Mucosa of stomach (tissue), 1 donor: ENCODE data around the gene CHPF.

ENCODE experiments used
- H3K27me3 ChIP-seq: one replicate; pipeline ENCODE4 v1.7.0; 2013; ENCODE audit warnings: mild to moderate bottlenecking, low read length; ENCODE audit not compliant: control insufficient read depth, insufficient read depth
- H3K36me3 ChIP-seq: one replicate; pipeline ENCODE4 v1.7.0; 2013; ENCODE audit warnings: low read length; ENCODE audit not compliant: control insufficient read depth, insufficient read depth
- H3K4me1 ChIP-seq: one replicate; pipeline ENCODE4 v1.7.0; 2013; ENCODE audit warnings: mild to moderate bottlenecking, low read length; ENCODE audit not compliant: control insufficient read depth, insufficient read depth
- H3K4me3 ChIP-seq: one replicate; pipeline ENCODE4 v1.7.0; 2013; ENCODE audit warnings: low read length
- H3K9ac ChIP-seq: one replicate; pipeline ENCODE4 v1.7.0; 2013; ENCODE audit warnings: mild to moderate bottlenecking, low read length, moderate library complexity
- H3K9me3 ChIP-seq: one replicate; pipeline ENCODE4 v1.7.0; 2013; ENCODE audit warnings: mild to moderate bottlenecking, low read length, moderate library complexity; ENCODE audit not compliant: control insufficient read depth
- donor health status: Pancreatic carcinoma.

The CHPF gene

GRCh38 chr2:219522111-219523030 is 21.2 kb downstream of the CHPF start:
- no peaks in the 10 kb centered on the region for H3K4me1 ChIP-seq
- H3K9me3 ChIP-seq: no peaks in the 10 kb centered on the region
- H3K9ac ChIP-seq: no peak overlapping the region
- H3K27me3 ChIP-seq: peaks cover 82% of the 10 kb centered on the region
- H3K36me3 ChIP-seq: no peaks in the 10 kb centered on the region
- H3K4me3 ChIP-seq: no peak overlapping the region

- H3K4me3 ChIP-seq: no peak overlapping the region
- H3K4me1 ChIP-seq: no peaks in the 10 kb centered on the region
- H3K27me3 ChIP-seq: peaks cover 82% of the 10 kb centered on the region
Observed at GRCh38 chr2:219521066-219521880, 22.3 kb downstream of the CHPF start.

GRCh38 chr2:219520079-219520478 is 23.5 kb downstream of the CHPF start:
- Histone ChIP-seq H3K9ac (no peak overlapping the region), H3K27me3 (peaks cover 82% of the 10 kb centered on the region), H3K9me3 (no peaks in the 10 kb centered on the region), H3K4me1 (no peaks in the 10 kb centered on the region), H3K36me3 (no peaks in the 10 kb centered on the region), H3K4me3 (no peak overlapping the region)

More at GRCh38 chr2:219521066-219521880, 22.3 kb downstream of the CHPF start:
- H3K36me3 ChIP-seq: no peaks in the 10 kb centered on the region
- H3K9me3 ChIP-seq: no peaks in the 10 kb centered on the region
- no peak overlapping the region for H3K9ac ChIP-seq

GRCh38 chr2:219519526-219519916 is 24.1 kb downstream of the CHPF start:
- H3K27me3 ChIP-seq: peaks cover 82% of the 10 kb centered on the region
- no peaks in the 10 kb centered on the region for H3K36me3 ChIP-seq
- no peak overlapping the region for H3K4me3 ChIP-seq
- H3K9ac ChIP-seq: no peak overlapping the region
- H3K4me1 ChIP-seq: no peaks in the 10 kb centered on the region
- H3K9me3 ChIP-seq: no peaks in the 10 kb centered on the region

GRCh38 chr2:219517954-219518778 is 25.4 kb downstream of the CHPF start:
- no peak overlapping the region for H3K9ac ChIP-seq
- peaks cover 82% of the 10 kb centered on the region for H3K27me3 ChIP-seq
- no peaks in the 10 kb centered on the region for H3K4me1 ChIP-seq
- H3K9me3 ChIP-seq: no peaks in the 10 kb centered on the region
- no peaks in the 10 kb centered on the region for H3K36me3 ChIP-seq
- no peak overlapping the region for H3K4me3 ChIP-seq

DNA sequence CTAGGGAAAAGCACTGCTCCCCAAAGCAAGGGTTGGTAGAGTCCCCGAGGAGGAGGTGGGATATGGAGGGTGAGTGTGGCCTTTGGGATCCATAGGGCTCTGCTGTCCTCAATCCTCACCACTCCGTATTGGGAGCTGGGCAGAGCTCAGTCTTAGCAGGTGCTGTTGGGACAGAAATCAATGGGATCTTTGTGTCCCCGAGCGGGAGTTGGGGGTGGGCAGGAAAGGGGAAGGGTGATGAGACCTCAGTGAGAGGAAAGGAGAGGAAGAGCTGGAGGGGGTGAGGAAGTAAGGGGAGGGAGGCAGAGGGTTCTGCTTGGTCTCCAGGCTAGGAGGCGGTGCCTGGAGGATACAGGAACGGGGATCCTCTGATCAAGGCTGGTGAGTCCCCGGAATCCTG is 26.7 kb downstream of the CHPF start:
- Histone ChIP-seq H3K4me1 (no peaks in the 10 kb centered on the region), H3K36me3 (no peaks in the 10 kb centered on the region), H3K9me3 (no peaks in the 10 kb centered on the region), H3K27me3 (peaks cover 83% of the 10 kb centered on the region), H3K4me3 (no peak overlapping the region), H3K9ac (no peak overlapping the region)

DNA sequence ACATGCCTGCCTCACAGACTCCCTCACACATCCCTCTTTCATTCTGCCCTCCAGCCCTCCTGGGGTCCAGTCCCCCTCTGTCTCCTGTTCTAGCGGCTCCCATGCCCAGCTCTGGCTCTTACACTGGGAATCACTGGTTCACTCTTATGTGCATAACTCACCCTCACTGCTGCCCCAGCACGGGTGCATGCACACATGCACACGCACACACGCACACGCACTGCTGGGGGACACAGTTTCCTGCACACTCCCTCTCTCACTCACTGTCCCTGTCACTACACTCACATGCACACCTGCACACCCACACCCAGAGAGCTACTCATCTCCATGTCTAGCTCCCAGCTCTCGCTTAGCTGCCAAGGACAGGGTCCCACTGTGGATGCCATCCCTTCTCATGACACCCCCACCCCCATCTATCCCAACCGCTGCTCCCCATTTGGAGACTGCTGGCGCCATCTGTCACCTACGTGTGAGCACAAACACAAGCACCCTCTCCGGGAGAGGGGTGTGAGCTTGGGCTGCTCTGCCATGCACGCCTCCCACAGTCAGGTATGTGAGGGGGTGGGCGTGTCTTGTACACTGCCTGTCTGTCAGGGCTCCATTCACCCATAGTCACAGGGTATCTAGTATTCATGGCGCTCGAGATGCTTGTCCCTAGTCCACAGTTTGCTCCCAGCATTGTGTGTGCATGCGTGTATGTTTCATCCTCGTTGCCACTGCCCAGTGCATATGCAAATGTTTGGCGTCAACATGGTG is 27.6 kb downstream of the CHPF start:
- H3K4me1 ChIP-seq: no peaks in the 10 kb centered on the region
- H3K27me3 ChIP-seq: peaks cover 81% of the 10 kb centered on the region

GRCh38 chr2:219514836-219515235 is 28.8 kb downstream of the CHPF start:
- Histone ChIP-seq H3K27me3 (peaks cover 83% of the 10 kb centered on the region), H3K4me3 (no peak overlapping the region), H3K36me3 (no peaks in the 10 kb centered on the region), H3K9me3 (no peaks in the 10 kb centered on the region), H3K9ac (no peak overlapping the region), H3K4me1 (peaks cover 6% of the 10 kb centered on the region)

More for the DNA sequence above, 27.6 kb downstream of the CHPF start:
- Histone ChIP-seq H3K9ac (no peak overlapping the region), H3K4me3 (no peak overlapping the region), H3K36me3 (no peaks in the 10 kb centered on the region), H3K9me3 (no peaks in the 10 kb centered on the region)

DNA sequence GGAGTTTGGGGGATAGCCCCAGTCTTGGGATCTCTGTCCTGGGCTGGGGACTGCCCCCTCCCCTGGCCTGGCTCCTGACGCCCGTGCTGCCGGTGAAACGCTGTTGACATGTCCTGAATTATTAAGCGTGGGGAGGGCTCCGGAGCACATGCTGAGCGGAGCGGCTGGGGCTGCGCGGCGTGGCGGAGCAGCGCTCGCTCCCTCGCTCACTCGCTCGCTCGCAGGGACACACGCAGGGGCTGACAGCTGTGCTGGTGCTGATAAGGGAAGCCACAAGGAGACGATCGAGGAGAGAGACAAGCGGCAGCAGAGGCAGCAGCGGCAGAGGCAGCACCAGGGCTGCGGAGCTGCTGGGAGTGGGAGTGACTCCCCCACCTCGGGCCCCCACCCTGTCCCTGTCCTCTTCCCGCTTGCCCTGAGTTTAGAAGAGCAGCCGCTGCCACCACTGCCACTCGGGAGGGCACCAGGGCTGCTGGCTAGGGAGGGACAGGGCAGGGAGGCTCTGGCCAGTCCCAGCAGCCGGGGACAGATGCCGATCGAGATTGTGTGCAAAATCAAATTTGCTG is 29.3 kb downstream of the CHPF start, which contains the start of gene ASIC4:
ASIC4 (plus strand) TSS at position 287 of the 566 bp plus-strand sequence; CDS start at position 530, 243 bp downstream.
- H3K9ac ChIP-seq: no peak within 1 kb of the TSS
- H3K4me1 ChIP-seq: peaks cover 12% of the 10 kb centered on the region
- no peak within 1 kb of the TSS for H3K4me3 ChIP-seq
- H3K9me3 ChIP-seq: no peaks in the 10 kb centered on the region
- H3K36me3 ChIP-seq: no peaks in the 10 kb centered on the region
- peaks cover 86% of the 10 kb centered on the region for H3K27me3 ChIP-seq

DNA sequence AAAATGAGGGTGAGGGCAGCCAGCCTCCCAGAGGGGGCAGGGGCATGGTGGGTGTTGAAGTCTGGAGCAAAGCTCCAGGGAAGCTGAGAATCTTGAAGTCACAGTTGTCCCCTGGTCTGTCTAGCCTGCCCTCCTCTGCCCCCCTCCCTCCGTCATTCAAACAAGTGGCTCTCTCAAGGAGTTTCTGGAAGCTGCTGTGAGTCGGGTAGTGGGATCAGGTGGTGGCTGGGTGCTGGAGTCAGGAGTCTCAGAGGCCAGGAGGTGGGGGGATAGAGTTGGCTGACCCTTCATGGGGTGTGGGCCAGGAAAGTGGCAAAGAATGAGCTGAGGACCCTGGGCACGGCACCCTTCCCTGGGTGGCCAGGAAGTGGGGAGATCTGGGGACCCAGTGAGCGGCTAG is 29.8 kb downstream of the CHPF start:
- Histone ChIP-seq H3K4me1 (peaks cover 13% of the 10 kb centered on the region), H3K4me3 (no peak overlapping the region), H3K36me3 (no peaks in the 10 kb centered on the region), H3K9ac (no peak overlapping the region), H3K9me3 (no peaks in the 10 kb centered on the region), H3K27me3 (peaks cover 86% of the 10 kb centered on the region)
